ENCODE results near the gene NDUFA3.
"Not testable (repeated sequence)": the region's sequence is repeated elsewhere in the genome, so short reads cannot be mapped to it uniquely, and the experiment has no call there.

NDUFA3 gene

DNA sequence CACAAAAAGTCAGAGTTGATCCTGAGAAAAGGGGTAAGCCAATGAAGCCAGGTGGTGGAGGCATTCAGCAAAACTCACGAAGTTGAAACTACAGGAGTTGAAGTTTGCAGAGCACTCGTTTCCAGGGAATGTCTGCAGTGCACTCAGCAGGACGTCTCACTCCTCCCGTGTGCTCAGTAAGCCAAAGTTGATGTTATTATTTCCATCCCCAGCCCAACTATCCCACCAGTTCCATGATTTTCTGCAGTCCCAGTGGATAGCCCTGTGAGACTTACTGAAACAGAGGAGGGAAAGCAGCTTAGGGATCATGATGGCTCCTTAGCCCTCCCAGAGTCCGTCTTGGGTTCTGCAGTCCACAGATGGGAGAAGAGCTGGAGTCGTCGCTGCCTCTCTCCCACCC lies 21.6 kb upstream of the NDUFA3 start, which contains the start of gene TARM1:
TSS of gene TARM1 (minus strand) at position 334 of the 400 bp plus-strand sequence. CDS start at position 309, 25 bp downstream.
- DNase-seq (ENCODE audit: insufficient read length, low spot score) = no peak
- TF ChIP-seq, protein P1, sequence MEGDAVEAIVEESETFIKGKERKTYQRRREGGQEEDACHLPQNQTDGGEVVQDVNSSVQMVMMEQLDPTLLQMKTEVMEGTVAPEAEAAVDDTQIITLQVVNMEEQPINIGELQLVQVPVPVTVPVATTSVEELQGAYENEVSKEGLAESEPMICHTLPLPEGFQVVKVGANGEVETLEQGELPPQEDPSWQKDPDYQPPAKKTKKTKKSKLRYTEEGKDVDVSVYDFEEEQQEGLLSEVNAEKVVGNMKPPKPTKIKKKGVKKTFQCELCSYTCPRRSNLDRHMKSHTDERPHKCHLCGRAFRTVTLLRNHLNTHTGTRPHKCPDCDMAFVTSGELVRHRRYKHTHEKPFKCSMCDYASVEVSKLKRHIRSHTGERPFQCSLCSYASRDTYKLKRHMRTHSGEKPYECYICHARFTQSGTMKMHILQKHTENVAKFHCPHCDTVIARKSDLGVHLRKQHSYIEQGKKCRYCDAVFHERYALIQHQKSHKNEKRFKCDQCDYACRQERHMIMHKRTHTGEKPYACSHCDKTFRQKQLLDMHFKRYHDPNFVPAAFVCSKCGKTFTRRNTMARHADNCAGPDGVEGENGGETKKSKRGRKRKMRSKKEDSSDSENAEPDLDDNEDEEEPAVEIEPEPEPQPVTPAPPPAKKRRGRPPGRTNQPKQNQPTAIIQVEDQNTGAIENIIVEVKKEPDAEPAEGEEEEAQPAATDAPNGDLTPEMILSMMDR (IDR thresholded peaks at IDR 0.05; ENCODE audit: insufficient read depth, missing control alignments) = no peak
- FAIRE-seq = no peak

DNA sequence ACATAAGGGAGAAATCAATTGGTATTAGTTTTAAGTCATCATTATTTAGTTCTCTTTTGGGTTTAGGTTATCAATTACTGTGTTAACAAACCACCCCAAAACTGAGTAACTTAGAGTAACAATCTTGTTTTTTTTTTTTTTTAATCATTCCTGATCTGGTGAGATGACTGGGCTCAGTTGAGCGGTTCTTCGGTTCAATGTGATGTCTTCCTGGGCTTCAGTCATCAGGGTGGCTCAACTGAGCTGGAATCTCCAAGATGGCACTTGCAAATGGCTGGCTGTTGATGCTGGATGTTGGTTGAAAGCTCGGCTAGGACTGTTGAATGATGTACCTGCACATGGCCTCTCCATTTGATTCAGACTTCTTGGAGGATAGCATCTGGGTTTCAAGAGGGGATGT lies 18.2 kb upstream of the NDUFA3 start:
- TF ChIP-seq, protein P1 (IDR thresholded peaks at IDR 0.05; ENCODE audit: insufficient read depth, missing control alignments) = no peak
- FAIRE-seq (no peak), DNase-seq (ENCODE audit: insufficient read length, low spot score) (no peak)

DNA sequence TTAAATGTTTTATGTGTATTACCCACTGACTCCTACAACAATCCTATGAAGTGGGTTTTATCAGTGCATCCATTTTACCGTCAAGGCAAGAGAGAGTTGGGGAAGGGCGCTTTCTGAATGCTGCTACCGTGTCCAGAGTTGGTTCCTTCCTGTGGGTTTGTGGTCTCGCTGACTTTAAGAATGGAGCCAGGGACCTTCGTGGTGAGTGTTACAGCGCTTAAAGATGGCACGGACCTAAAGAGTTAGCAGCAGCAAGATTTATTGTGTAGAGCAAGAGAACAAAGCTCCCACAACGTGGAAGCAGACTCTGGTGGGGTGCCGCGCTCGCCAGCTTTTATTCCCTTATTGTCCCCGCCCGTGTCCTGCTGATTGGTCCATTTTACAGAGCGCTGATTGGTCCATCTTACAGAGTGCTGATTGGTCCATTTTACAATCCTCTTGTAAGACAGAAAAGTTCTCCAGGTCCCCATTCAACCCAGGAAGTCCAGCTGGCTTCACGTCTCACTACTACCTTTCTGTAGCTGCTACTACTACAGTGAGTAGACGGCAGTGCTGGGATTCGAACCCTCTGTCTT lies 8.1 kb upstream of the NDUFA3 start:
- TF ChIP-seq, protein P1 (IDR thresholded peaks at IDR 0.05; ENCODE audit: insufficient read depth, missing control alignments) = no peak
- FAIRE-seq = no peak
- DNase-seq (ENCODE audit: insufficient read length, low spot score) = no peak

DNA sequence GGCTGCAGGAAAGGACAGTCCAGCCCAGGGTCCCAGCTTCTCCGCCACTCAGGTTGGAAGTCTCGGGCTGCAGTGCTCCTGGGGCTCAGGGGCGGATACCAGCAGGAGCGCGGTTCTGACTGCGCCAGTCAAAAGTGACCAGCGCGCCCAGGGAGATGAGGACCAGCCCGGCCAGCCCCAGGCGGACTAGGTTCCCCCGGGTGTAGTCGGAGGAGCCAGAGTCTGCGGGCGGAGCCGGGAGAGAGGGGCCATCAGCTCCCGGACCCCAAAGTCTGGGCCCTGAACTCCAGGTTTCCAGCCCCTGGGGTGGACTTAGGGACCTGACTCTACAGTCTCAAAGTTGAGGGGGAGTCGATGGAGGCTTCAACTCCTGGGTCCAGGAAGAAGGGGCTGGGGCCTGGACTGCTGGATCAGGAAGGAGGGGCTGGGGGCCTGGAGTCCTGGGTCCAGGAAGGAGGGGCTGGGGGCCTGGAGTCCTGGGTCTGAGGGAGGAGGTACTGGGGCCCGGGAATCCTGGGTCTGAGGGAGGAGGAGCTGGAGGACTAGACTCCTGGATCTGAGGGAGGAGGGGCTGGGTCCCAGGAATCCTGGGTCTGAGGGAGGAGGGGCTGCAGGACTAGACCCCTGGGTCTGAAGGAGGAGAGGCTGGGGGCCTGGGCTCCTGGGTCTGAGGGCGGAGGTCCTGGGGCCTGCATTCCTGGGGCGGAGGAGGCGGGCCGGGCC lies 7.4 kb upstream of the NDUFA3 start:
- TF ChIP-seq, protein P1 (IDR thresholded peaks at IDR 0.05; ENCODE audit: insufficient read depth, missing control alignments) = no peak
- FAIRE-seq (no peak), DNase-seq (ENCODE audit: insufficient read length, low spot score) (no peak)

DNA sequence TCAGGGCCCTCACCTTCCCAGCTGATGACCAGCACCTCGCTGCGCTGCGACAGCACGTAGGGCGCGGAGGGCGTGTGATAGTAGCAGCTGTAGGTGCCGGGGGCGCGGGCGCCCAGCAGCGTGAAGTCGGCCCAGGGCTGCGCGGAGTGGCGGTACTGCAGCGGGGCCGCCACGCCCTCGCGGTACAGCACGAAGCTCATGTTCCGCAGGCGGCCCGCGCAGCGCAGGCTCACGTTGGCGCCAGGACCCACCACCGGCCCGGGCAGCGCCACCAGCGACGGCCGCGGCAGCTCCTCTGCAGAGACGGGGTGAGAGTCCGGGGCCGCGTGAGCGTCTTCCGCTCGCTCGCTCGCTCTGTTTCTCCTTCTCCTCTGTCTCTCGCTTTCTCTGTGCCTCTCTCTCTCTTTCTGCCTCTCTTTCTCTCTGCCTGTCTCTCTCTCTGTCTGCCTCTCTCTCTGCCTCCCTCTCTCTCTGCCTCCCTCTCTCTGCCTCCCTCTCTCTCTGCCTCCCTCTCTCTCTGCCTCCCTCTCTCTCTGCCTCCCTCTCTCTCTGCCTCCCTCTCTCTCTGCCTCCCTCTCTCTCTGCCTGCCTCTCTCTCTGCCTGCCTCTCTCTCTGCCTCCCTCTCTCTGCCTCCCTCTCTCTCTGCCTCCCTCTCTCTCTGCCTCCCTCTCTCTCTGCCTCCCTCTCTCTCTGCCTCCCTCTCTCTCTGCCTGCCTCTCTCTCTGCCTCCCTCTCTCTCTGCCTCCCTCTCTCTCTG lies 6.6 kb upstream of the NDUFA3 start:
- FAIRE-seq; DNase-seq (ENCODE audit: insufficient read length, low spot score): not testable (repeated sequence)

DNA sequence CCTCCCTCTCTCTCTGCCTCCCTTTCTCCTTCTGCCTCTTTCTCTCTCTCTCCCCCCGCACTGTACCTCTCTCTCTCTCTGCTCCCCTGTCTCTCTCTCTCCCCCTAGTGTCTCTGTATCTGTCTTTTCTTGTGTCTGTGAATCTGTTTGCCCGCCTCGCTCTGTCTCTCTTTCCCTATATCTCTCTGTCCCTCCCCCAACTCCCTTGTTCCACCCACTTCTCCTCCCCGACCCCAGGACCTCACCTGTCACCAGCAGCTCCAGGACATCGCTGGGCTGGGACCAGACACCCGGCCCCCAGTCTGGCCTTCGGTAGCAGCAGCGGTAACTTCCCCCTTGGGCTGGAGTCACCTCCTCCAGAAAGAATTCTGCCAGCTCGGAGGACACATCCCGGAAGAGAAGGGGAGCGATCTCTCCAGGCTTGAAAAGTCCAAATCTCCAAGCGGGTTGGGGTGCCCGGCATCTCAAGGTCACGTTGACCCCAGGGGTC lies 6.0 kb upstream of the NDUFA3 start:
- DNase-seq (ENCODE audit: insufficient read length, low spot score) = no peak
- no peak for FAIRE-seq
- TF ChIP-seq, protein P1 (IDR thresholded peaks at IDR 0.05; ENCODE audit: insufficient read depth, missing control alignments) = peak; percentile 34

DNA sequence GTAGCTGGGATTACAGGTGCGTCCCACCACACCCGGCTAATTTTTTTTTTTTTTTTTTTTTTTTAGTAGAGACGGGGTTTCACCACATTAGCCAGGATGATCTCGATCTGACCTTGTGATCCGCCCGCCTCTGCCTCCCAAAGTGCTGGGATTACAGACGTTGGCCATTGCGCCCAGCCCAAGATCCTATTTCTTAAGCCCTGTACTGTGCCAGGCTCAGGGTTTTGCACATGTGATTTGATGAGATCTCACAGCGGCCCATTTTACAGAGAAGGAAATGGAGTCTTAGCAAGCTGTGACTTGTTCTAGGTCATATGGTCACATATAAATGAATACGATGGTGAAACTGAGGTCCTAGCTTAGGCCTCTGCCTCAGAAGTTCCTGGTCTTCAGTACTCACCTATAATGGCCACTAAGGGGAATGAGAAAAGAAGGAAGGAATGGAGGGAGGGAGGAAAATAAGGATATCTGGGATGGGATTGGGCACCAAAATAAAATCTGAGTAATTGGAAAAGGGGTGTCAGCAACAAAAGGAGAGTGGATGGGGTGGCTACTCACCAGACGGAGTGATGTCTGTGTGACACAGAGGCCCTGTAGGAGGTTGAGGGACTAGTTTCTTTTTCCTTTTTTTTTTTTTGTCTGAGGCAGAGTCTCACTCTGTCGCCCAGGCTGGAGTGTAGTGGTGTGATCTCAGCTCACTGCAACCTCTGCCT lies 3.3 kb upstream of the NDUFA3 start:
- DNase-seq (ENCODE audit: insufficient read length, low spot score) = no peak
- TF ChIP-seq, protein P1 (IDR thresholded peaks at IDR 0.05; ENCODE audit: insufficient read depth, missing control alignments) = no peak
- FAIRE-seq = no peak

DNA sequence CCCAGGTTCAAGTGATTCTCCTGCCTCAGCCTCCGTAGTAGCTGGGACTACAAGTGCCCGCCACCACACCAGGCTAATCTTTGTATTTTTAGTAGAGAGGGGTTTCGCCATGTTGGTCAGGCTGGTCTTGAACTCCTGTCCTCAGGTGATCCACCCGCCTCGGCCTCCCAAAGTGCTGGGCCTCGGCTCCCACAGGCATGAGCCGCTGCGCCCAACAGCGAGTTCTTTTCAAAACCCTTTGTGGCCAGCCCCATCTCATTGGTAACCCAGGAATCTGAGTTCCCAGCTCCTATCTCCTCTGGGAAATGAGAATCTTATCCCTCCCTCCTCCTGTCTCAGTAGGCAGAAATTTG lies 2.8 kb upstream of the NDUFA3 start:
- not testable (repeated sequence) for FAIRE-seq; DNase-seq (ENCODE audit: insufficient read length, low spot score)

Measured in D721Med (cell line).